ENCODE results near the gene TMBIM6. TPM values are rescaled to one million over a fixed set of nuclear protein-coding genes. Genes with fewer than 3 reads are reported as not detected.

Gene TMBIM6
- total RNA-seq, 4 donors from 2014 or later = 228 to 395 (median 322) TPM

- Histone ChIP-seq H3K27ac (replicated peaks in 1 of 4) (peak overlapping the region; percentile 83 to 86 (median 84)), H3K4me1 (peaks cover 12 to 44% (median 37%) of the 10 kb centered on the region in 4 donors), H3K4me3 (peak overlapping the region; percentile 68 to 79 (median 76)), H3K36me3 (no peaks in the 10 kb centered on the region), H3K27me3 (peaks cover 0 to 4% (median 0%) of the 10 kb centered on the region in 4 donors), H3K9me3 (no peaks in the 10 kb centered on the region)
- 50% methylated on average over 8 of the region's 10 CpGs for WGBS
- no peak for DNase-seq (ENCODE audit: extremely low spot score)
- TF ChIP-seq POLR2A (IDR thresholded peaks at IDR 0.05; ENCODE audit: low read depth) (no peak), POLR2AphosphoS5 (IDR thresholded peaks at IDR 0.05) (peak; percentile 41 to 52)
- intact Hi-C loops (cut with DNase I) = no loop called here
Observed at GRCh38 chr12:49705479-49706134, 35.8 kb upstream of the TMBIM6 start.

DNA sequence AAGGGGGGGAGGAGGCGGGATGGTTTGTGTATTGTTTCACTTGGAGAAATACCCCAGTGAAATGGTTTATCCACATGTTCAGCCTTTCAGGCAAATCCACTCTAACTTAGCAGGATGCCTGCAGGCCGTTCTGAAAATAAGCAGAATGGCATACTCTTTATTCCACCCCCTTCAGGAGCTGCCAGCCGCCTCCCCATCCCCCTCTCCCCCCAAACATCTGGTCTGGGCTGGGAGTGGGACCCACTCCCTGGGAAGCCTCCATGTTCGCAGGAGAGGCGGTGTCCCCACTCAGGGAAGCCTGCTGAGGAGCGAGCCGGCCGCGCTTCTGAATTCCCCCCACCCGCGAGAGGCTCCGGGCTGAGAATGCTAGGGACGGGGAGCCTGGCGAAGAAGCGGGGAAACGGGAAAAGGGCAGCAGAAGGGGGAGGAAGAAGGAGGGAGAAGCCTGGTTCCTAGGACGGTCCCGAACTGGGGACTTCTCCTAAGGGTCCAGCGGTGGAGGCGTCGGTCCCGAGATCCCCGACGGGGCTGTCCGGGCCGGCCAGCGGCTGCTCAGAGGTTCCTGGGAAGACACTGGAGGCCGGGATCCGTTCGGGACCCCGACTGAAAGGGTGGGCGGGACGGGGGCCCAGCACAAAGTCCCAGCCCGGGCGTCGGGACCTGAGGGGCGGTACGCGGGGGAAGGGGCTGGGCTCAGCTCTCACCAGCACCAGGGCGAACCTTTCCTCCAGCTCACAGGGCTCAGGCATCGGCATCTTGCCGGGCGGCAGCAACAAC is 34.8 kb upstream of the TMBIM6 start:
- H3K36me3 ChIP-seq = no peaks in the 10 kb centered on the region
- no peaks in the 10 kb centered on the region for H3K9me3 ChIP-seq
- peaks cover 0 to 4% (median 0%) of the 10 kb centered on the region in 4 donors for H3K27me3 ChIP-seq
- TF ChIP-seq EP300 (IDR thresholded peaks at IDR 0.05) (no peak), POLR2A (IDR thresholded peaks at IDR 0.05; ENCODE audit: low read depth) (no peak), POLR2AphosphoS5 (IDR thresholded peaks at IDR 0.05) (no peak)
- TF ChIP-seq, protein P1, sequence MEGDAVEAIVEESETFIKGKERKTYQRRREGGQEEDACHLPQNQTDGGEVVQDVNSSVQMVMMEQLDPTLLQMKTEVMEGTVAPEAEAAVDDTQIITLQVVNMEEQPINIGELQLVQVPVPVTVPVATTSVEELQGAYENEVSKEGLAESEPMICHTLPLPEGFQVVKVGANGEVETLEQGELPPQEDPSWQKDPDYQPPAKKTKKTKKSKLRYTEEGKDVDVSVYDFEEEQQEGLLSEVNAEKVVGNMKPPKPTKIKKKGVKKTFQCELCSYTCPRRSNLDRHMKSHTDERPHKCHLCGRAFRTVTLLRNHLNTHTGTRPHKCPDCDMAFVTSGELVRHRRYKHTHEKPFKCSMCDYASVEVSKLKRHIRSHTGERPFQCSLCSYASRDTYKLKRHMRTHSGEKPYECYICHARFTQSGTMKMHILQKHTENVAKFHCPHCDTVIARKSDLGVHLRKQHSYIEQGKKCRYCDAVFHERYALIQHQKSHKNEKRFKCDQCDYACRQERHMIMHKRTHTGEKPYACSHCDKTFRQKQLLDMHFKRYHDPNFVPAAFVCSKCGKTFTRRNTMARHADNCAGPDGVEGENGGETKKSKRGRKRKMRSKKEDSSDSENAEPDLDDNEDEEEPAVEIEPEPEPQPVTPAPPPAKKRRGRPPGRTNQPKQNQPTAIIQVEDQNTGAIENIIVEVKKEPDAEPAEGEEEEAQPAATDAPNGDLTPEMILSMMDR (IDR thresholded peaks at IDR 0.05) = no peak
- no peak for DNase-seq (ENCODE audit: extremely low spot score)
- WGBS = under 1% methylated on average over 26 of the region's 43 CpGs
- H3K4me1 ChIP-seq = peaks cover 12 to 44% (median 37%) of the 10 kb centered on the region in 4 donors
- intact Hi-C loops (cut with DNase I) = loop anchor here (1.0 kb wide), 1 partner anchor 62 kb away; no protein-coding TSS in a partner anchor
- peak overlapping the region; percentile 83 to 86 (median 84) for H3K27ac ChIP-seq (replicated peaks in 1 of 4)
- H3K4me3 ChIP-seq = peak overlapping the region; percentile 68 to 79 (median 76)

DNA sequence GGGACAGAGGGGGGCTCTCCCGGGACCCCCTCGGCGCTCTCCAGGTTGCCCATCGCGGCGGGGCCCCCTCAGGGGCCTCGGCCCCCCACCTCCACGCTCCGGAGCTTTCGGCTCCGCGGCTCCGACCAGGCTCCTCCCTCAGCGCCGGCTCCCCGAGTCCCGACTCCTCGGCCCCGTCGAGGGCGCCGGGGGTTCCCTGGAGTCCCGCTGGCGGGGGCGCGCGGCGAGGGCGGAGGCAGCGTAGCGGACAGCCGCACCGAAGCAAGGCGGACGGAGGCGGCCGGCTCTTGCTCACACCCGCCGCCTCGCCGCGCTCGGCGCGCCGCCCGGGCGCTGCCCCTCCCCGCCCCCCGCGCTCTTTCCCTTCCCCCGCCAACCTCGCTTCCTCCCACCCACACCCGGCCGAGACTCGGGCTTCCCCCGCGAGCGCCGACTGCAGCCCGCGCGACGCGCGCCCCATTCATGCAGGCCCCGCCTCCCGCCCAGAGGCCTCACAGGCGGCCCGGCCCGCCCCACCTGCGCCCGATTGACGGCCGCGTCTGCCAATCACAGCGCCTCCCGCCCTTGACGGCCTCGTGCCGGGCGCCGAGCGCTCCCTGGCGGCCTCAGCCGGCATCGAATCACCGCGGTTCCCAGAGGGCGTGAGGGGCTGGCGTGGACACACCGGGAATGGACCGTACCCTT is 34.1 kb upstream of the TMBIM6 start, which contains the start of gene FMNL3:
FMNL3 (minus strand) TSS at position 278 of the 684 bp plus-strand sequence; CDS start at position 53, 225 bp downstream.
- Histone ChIP-seq H3K27me3 (peaks cover 0 to 4% (median 0%) of the 10 kb centered on the region in 4 donors), H3K4me3 (peak within 1 kb of the TSS; percentile 68 to 79 (median 76)), H3K36me3 (no peaks in the 10 kb centered on the region), H3K9me3 (no peaks in the 10 kb centered on the region), H3K27ac (replicated peaks in 1 of 4) (peak within 1 kb of the TSS; percentile 83 to 86 (median 84)), H3K4me1 (peaks cover 12 to 44% (median 37%) of the 10 kb centered on the region in 4 donors)
- under 1% methylated on average over 53 of the region's 93 CpGs for whole genome bisulfite sequencing
- intact Hi-C loops (cut with DNase I) = loop anchor here (1.0 kb wide), 1 partner anchor 63 kb away; no protein-coding TSS in a partner anchor
- TF ChIP-seq POLR2AphosphoS5 (IDR thresholded peaks at IDR 0.05) (peak; percentile 48 to 79), POLR2A (IDR thresholded peaks at IDR 0.05; ENCODE audit: low read depth) (no peak)
- TF ChIP-seq, protein P1 (IDR thresholded peaks at IDR 0.05) = peak; percentile 92 to 100 (median 99)
- peak; percentile 99 for DNase-seq (ENCODE audit: extremely low spot score)

GRCh38 chr12:49707812-49708147 is 33.6 kb upstream of the TMBIM6 start:
- 50% methylated on average over 11 of the region's 11 CpGs for WGBS
- Histone ChIP-seq H3K4me1 (peaks cover 12 to 40% (median 36%) of the 10 kb centered on the region in 4 donors), H3K4me3 (peak overlapping the region in 3 of 4 donors; percentile 68 to 79 (median 78)), H3K9me3 (no peaks in the 10 kb centered on the region), H3K36me3 (no peaks in the 10 kb centered on the region), H3K27me3 (peaks cover 0 to 4% (median under 1%) of the 10 kb centered on the region in 4 donors), H3K27ac (replicated peaks in 1 of 4) (no peak overlapping the region)
- TF ChIP-seq, protein P1 (IDR thresholded peaks at IDR 0.05) = no peak
- TF ChIP-seq POLR2A (IDR thresholded peaks at IDR 0.05; ENCODE audit: low read depth) = no peak
- no peak for TF ChIP-seq EP300 (IDR thresholded peaks at IDR 0.05)
- no peak for TF ChIP-seq POLR2AphosphoS5 (IDR thresholded peaks at IDR 0.05)
- no peak for DNase-seq (ENCODE audit: extremely low spot score)
- intact Hi-C loops (cut with DNase I) = loop anchor here (1.0 kb wide), 1 partner anchor 63 kb away; no protein-coding TSS in a partner anchor

All from esophagus muscularis mucosa (tissue), 4 donors.